NOMO-1 treated with DMSO at 0.1 percent for 48 hours (cell line): Measurements from ENCODE around the gene CASTOR1.

Source experiments
- DNase-seq: peaks from one replicate; lab custom pipeline; 2025; ENCODE audit not compliant: unreplicated experiment; lab: John Stamatoyannopoulos, UW

The CASTOR1 gene

GRCh38 chr22:30286331-30286730 is 3.0 kb downstream of the CASTOR1 start:
- no peak for DNase-seq

DNA sequence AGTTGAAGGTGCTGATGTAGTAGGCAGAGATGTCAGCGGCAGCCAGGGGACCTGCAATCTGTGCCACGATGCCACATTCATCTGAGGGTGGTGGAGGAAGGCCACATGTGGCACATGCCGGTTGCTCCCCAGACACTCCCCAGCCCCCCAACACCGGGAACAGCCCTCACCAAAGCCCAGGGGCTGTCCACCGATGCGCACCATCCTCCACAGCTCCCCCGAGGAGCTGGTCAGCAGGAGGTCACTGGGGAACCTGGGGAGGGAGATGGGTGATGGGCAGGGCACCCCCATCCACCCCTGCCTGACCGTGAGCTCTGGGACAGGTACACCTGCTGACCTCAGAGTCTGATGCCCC is 3.5 kb downstream of the CASTOR1 start:
- DNase-seq = no peak

- DNase-seq = no peak
Measured at GRCh38 chr22:30285176-30285845, 4.0 kb downstream of the CASTOR1 start.

DNA sequence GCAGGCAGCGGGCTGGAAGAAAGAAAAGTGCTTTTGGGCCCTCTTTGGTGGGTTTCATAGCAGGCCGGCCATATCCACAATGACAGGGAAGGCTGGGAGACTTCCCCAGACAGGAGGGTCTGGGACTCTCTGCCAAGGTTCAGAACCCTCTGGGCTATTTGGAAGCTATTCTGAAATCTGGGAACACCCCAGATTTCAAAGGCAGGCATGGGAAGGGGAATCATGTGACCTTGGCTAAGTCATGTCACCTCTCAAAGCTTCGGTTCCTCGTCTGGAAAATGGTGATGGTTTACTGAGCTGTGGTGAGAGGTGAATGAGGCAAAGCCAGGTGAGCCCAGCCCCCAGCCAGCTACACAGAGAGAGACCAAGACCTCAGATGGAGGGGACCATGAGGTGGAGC is 4.6 kb downstream of the CASTOR1 start:
- no peak for DNase-seq

DNA sequence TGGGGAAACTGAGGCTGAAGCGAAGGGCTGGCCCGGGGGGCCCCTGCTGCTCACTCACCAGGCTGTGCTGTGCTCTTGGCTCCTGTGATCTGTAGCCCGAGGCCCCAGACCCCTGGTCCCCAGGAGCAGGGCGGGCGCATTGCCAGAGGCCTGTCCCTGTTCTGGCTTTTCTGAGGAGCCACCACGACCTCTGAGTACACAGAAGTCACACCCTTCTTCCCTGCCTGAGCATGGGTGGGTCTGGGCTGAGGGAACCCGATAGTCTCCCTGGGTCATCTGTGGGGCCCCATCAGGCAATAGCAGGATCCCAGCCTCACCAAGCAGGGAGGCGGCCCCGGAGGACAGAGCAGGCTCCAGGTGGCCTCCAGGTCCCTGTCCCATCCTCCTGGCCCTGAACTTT is 5.1 kb downstream of the CASTOR1 start:
- DNase-seq = no peak

GRCh38 chr22:30283342-30283741 is 6.0 kb downstream of the CASTOR1 start:
- DNase-seq = no peak

DNA sequence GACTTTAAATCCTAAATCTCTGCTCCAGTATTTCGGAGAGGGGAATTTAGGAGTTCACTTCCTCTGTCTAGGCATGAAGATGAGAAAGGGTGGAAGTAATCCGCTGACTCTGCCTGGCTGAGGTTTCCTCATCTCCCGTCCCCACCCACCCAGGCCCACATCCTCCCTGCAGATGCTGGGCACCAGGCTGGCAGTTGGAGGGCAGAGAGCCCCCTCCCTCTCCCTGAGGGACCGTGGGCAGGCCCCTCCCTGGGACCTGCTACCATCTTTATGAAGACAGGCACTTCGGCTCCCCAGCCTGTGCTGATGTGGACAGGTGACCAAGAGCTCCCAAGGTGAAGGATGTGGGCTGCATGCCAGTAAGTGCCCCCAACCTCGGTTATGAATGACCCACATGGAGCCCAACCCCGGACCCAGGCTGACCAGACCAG is 6.7 kb downstream of the CASTOR1 start:
- no peak for DNase-seq

- no peak for DNase-seq
Measured at GRCh38 chr22:30280505-30280904, 8.8 kb downstream of the CASTOR1 start.

- DNase-seq = no peak
Measured at GRCh38 chr22:30279932-30280331, 9.4 kb downstream of the CASTOR1 start.

GRCh38 chr22:30279046-30279788 is 10.1 kb downstream of the CASTOR1 start:
- peak; percentile 64 for DNase-seq

DNA sequence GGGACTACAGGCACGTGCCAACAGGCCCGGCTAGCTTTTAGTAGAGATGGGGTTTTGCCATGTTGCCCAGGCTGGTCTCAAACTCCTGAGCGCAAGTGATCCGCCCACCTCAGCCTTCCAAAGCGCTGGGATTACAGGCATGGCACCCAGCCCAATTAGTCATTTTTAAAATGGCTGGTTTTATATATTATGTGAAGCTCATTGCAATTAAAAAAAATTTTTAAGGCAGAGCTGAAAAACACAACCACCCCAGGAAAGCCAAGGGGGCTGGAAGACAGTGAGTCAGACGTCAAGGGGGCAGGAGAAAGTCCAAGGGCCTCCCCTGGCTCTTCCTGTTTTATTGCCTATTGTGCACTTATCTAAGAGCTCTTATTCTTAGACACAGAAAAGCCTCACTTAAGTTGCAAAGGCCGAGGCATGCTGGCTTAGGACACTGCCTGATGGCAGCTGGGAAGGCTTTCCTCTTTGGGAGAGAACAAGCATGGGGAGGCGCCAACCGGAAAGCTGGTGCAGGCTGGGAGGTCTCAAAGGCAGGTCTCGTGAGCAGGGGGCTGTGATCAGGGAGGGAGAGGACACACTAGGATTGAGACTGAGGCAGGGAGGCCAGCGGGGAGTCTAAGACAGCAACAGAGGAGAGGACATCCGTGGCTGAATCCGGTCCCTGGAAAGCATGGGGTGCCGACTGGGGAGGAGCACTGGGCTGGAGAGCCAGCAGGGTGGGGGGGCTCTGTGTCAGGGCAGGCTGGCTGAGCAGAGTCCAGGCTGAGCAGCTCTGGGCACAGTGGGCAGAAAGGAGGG is 11.6 kb downstream of the CASTOR1 start:
- peak; percentile 51 for DNase-seq

DNA sequence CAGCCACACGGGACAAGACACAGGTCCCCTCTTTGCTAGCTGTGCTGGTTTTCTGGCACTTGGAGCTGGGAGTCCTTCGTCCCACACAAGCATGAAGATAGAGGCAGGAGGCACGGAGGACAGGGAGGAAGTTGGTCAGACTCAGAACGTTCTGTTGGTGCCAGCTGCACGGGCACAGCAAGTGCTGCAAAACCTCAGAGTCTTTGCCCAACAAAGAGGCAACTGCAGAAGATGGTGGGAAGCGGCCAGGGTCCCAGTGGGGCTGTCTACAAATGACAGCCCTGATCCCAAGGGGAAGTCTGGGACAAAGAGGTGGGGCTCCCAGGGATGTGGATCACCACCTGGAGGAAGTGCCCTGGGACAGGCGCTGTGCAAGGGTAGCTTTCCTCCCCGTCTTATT is 13.3 kb downstream of the CASTOR1 start:
- DNase-seq = no peak

DNA sequence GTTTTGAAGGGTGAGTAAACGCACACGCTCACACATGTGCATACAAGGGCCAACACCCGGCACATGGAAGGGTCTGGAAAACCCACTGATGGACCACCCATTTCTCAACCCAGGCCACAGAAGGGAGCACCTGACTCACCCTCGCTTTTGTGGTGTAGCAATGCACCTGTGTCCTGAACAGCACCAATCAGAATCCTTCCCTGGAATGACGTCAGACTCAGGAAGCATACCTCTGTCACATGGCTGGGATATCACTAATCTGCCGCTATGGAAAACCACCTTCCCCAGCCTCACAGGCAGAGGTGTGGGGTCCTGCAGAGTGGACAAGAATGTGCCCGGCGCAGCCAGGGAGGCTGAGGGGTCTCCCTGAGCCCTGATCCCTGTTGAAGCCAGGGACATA is 13.7 kb downstream of the CASTOR1 start:
- DNase-seq = no peak

DNA sequence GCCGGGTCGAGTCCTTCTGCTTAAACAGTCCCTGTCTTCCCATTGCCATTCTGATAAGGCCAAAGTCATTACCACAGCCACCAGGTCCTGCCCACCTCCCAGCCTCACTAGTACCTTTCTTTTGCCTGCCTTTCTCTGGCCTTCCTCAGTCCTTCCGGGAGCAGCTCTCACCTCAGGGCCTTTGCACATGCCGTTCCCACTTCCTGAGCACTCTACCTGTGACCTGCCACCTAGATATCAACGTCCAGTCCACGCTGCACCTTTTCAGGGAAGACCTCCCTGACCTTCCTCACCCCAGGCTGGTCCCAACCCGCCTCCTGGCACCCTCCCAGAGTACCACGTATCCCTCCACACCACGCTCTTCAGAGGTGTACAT is 14.9 kb downstream of the CASTOR1 start:
- no peak for DNase-seq

GRCh38 chr22:30273711-30274436 is 15.4 kb downstream of the CASTOR1 start:
- DNase-seq = no peak

- DNase-seq = no peak
Measured at GRCh38 chr22:30272781-30273601, 16.3 kb downstream of the CASTOR1 start.

DNA sequence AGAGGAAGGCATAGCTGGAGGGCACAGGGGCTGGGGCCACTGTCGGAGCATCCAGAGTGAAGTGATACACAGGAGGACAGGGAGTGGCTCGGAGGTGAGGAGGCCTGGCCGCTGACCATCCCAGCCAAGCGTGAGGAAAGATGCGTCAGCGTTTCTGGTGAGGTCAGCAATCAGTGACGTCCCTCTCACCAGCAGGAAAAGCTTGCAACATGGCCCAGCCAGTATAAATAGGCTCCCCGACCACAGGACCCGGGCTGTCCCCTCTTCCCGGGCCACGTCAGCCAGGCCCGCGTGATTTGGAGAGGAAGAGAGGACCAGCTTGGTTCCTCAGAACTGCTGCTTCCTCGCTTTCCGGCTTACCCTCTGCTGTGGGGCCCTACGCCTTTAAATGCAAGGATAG is 18.5 kb downstream of the CASTOR1 start:
- peak; percentile 93 for DNase-seq

GRCh38 chr22:30268331-30268730 is 21.0 kb downstream of the CASTOR1 start:
- DNase-seq = no peak

- DNase-seq = peak; percentile 39
Measured at GRCh38 chr22:30267382-30268302, 21.7 kb downstream of the CASTOR1 start.
